GM21723 (cell line): Measurements from ENCODE around the gene MUC12.
"Not testable (repeated sequence)": the region's sequence is repeated elsewhere in the genome, so short reads cannot be mapped to it uniquely, and the experiment has no call there.

Experiments used
- ATAC-seq: cut with Tn5 transposase; IDR thresholded peaks from one replicate; pipeline ENCODE4 v1.9.1; 2021; ENCODE audit warnings: mild to moderate bottlenecking, moderate library complexity; ENCODE audit not compliant: unreplicated experiment

MUC12 gene

GRCh38 chr7:100969066-100969615 lies at the start of gene MUC12:
TSS of gene MUC12 (plus strand) at chr7:100969565. CDS start at chr7:100969623, 58 bp downstream.
- ATAC-seq, result no peak

- ATAC-seq, result not testable (repeated sequence)
Observed at GRCh38 chr7:100919779-100920437, 49.5 kb upstream of the MUC12 start.

GRCh38 chr7:100921039-100921438 lies 48.3 kb upstream of the MUC12 start:
- ATAC-seq, result no peak

- not testable (repeated sequence) for ATAC-seq
Observed at GRCh38 chr7:100923616-100924015, 45.7 kb upstream of the MUC12 start.

- no peak for ATAC-seq
Observed at GRCh38 chr7:100929808-100930174, 39.6 kb upstream of the MUC12 start.

- ATAC-seq, result no peak
Observed at GRCh38 chr7:100933734-100934133, 35.6 kb upstream of the MUC12 start.

GRCh38 chr7:100935381-100935780 lies 34.0 kb upstream of the MUC12 start:
- ATAC-seq, result not testable (repeated sequence)

- ATAC-seq, result not testable (repeated sequence)
Observed at GRCh38 chr7:100936167-100936566, 33.2 kb upstream of the MUC12 start.

GRCh38 chr7:100942045-100942774 lies 27.2 kb upstream of the MUC12 start:
- ATAC-seq, result no peak

- ATAC-seq, result no peak
Observed at GRCh38 chr7:100943693-100944092, 25.7 kb upstream of the MUC12 start.

- ATAC-seq, result no peak
Observed at GRCh38 chr7:100944138-100944537, 25.2 kb upstream of the MUC12 start.

GRCh38 chr7:100946111-100946510 lies 23.3 kb upstream of the MUC12 start:
- no peak for ATAC-seq

GRCh38 chr7:100946766-100947365 lies 22.5 kb upstream of the MUC12 start:
- ATAC-seq, result no peak

GRCh38 chr7:100947792-100948191 lies 21.6 kb upstream of the MUC12 start:
- ATAC-seq, result no peak

- ATAC-seq, result no peak
Observed at GRCh38 chr7:100949227-100949932, 20.0 kb upstream of the MUC12 start, which contains the start of gene MUC3A. TSS of gene MUC3A (plus strand) at chr7:100949534. CDS start at chr7:100949625, 91 bp downstream.

- no peak for ATAC-seq
Observed at GRCh38 chr7:100949933-100950443, 19.4 kb upstream of the MUC12 start.

- ATAC-seq, result no peak
Observed at GRCh38 chr7:100951172-100951571, 18.2 kb upstream of the MUC12 start.

- no peak for ATAC-seq
Observed at GRCh38 chr7:100951888-100952560, 17.3 kb upstream of the MUC12 start.

GRCh38 chr7:100952641-100953040 lies 16.7 kb upstream of the MUC12 start:
- no peak for ATAC-seq

GRCh38 chr7:100957832-100958421 lies 11.4 kb upstream of the MUC12 start:
- no peak for ATAC-seq
